Measurements from ENCODE around the gene SENP6. TPM values are rescaled to one million over a fixed set of nuclear protein-coding genes. Genes with fewer than 3 reads are reported as not detected.
"Not testable (repeated sequence)": the region's sequence is repeated elsewhere in the genome, so short reads cannot be mapped to it uniquely, and the experiment has no call there.

The SENP6 gene
- total and polyA plus RNA-seq, 4 donors: 12.2 to 42.3 (median 26.8) TPM

- TF ChIP-seq YY1 (IDR thresholded peaks at IDR 0.05) (no peak), TAF1 (conservative IDR thresholded peaks at IDR 0.05) (no peak), HNF4G (IDR thresholded peaks at IDR 0.05) (no peak), RXRA (IDR thresholded peaks at IDR 0.05) (no peak), GABPA (IDR thresholded peaks at IDR 0.05 in 1 of 2, conservative IDR thresholded peaks at IDR 0.05 in 1 of 2) (no peak)
- TF ChIP-seq, protein P1, sequence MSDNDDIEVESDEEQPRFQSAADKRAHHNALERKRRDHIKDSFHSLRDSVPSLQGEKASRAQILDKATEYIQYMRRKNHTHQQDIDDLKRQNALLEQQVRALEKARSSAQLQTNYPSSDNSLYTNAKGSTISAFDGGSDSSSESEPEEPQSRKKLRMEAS (IDR thresholded peaks at IDR 0.05): no peak
These were observed 33.6 kb upstream of the SENP6 start (continued) for GRCh38 chr6:75568100-75568499.

DNA sequence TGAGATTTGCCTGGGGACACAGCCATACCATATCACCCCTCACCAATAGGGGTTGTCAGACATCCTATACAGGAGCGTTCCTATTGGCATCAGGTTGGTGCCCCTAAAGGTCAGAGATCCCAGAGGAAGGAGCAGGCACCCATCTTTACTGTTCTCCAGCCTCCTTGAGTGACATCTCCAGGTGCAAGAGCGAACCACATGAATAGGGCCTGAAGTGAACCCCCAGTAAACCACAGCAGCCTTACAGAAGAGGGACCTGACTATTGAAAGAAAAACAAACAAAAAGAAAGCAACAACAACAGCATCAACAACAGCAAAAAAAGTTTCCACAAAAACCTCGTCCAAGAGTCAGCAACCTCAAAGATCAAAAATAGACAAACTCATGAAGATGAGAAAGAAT lies 32.7 kb upstream of the SENP6 start:
- H3K9me3 ChIP-seq (ENCODE audit: control insufficient read depth in 4 of 4, low read length in 3 of 4): peaks cover 0 to 7% (median 6%) of the 10 kb centered on the region in 4 donors
- H3K27ac ChIP-seq (ENCODE audit: low read depth in 1 of 2, low read length in 2 of 2): no peak overlapping the region
- no peak overlapping the region for H3K4me3 ChIP-seq (ENCODE audit: low read depth in 1 of 3, low read length in 3 of 3)
- DNase-seq (ENCODE audit: low spot score): no peak
- TF ChIP-seq, protein P1 (IDR thresholded peaks at IDR 0.05): no peak
- TF ChIP-seq HNF4A (conservative IDR thresholded peaks at IDR 0.05) (no peak), EGR1 (IDR thresholded peaks at IDR 0.05; ENCODE audit: low read depth in 2 of 2) (no peak), YY1 (IDR thresholded peaks at IDR 0.05) (no peak), SP1 (IDR thresholded peaks at IDR 0.05) (no peak), RXRA (IDR thresholded peaks at IDR 0.05) (no peak), GABPA (IDR thresholded peaks at IDR 0.05 in 1 of 2, conservative IDR thresholded peaks at IDR 0.05 in 1 of 2) (no peak), NR2F2 (IDR thresholded peaks at IDR 0.05) (no peak), REST (IDR thresholded peaks at IDR 0.05) (no peak), RAD21 (IDR thresholded peaks at IDR 0.05) (no peak), JUND (IDR thresholded peaks at IDR 0.05) (no peak), FOXA2 (IDR thresholded peaks at IDR 0.05) (no peak), HNF4G (IDR thresholded peaks at IDR 0.05) (no peak)
- TF ChIP-seq, protein P2, sequence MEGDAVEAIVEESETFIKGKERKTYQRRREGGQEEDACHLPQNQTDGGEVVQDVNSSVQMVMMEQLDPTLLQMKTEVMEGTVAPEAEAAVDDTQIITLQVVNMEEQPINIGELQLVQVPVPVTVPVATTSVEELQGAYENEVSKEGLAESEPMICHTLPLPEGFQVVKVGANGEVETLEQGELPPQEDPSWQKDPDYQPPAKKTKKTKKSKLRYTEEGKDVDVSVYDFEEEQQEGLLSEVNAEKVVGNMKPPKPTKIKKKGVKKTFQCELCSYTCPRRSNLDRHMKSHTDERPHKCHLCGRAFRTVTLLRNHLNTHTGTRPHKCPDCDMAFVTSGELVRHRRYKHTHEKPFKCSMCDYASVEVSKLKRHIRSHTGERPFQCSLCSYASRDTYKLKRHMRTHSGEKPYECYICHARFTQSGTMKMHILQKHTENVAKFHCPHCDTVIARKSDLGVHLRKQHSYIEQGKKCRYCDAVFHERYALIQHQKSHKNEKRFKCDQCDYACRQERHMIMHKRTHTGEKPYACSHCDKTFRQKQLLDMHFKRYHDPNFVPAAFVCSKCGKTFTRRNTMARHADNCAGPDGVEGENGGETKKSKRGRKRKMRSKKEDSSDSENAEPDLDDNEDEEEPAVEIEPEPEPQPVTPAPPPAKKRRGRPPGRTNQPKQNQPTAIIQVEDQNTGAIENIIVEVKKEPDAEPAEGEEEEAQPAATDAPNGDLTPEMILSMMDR (IDR thresholded peaks at IDR 0.05; ENCODE audit: low read depth, low read length, missing input control): no peak
- no peak overlapping the region for H3K9ac ChIP-seq (ENCODE audit: low read depth in 1 of 2, low read length in 2 of 2)
- no peaks in the 10 kb centered on the region for H3K4me1 ChIP-seq (ENCODE audit: control insufficient read depth in 4 of 4, insufficient read depth in 4 of 4, low read length in 3 of 4)
- whole genome bisulfite sequencing: 57% methylated on average over 3 of the region's 3 CpGs
- H3K36me3 ChIP-seq (ENCODE audit: control insufficient read depth in 4 of 4, insufficient read depth in 3 of 4, low read depth in 1 of 4, low read length in 3 of 4): no peaks in the 10 kb centered on the region
- H3K27me3 ChIP-seq (ENCODE audit: control insufficient read depth in 4 of 4, insufficient read depth in 4 of 4, low read length in 3 of 4): no peaks in the 10 kb centered on the region

DNA sequence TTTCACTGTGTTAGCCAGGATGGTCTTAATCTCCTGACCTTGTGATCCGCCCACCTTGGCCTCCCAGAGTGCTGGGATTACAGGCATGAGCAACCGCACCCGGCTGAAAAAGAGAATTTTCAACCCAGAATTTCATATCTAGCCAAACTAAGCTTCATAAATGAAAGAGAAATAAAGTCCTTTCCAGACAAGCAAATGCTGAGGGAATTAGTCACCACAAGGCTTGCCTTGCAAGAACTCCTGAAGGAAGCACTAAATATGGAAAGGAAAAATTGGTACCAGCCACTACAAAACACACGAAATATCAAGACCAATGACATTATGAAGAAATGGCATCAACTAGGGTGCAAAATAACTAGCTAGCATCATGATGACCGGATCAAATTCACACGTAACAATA lies 31.0 kb upstream of the SENP6 start:
- H3K36me3 ChIP-seq (ENCODE audit: control insufficient read depth in 4 of 4, insufficient read depth in 3 of 4, low read depth in 1 of 4, low read length in 3 of 4); H3K9ac ChIP-seq (ENCODE audit: low read depth in 1 of 2, low read length in 2 of 2); H3K4me3 ChIP-seq (ENCODE audit: low read depth in 1 of 3, low read length in 3 of 3); H3K9me3 ChIP-seq (ENCODE audit: control insufficient read depth in 4 of 4, low read length in 3 of 4); DNase-seq (ENCODE audit: low spot score); H3K27ac ChIP-seq (ENCODE audit: low read depth in 1 of 2, low read length in 2 of 2); H3K27me3 ChIP-seq (ENCODE audit: control insufficient read depth in 4 of 4, insufficient read depth in 4 of 4, low read length in 3 of 4); H3K4me1 ChIP-seq (ENCODE audit: control insufficient read depth in 4 of 4, insufficient read depth in 4 of 4, low read length in 3 of 4): not testable (repeated sequence)
- 94% methylated on average over 6 of the region's 6 CpGs for WGBS

All from liver (tissue), 9 donors.